Progenitor cell of endocrine pancreas (in vitro differentiated cells): ENCODE measurements around the gene MYL2. TPM values are rescaled to one million over a fixed set of nuclear protein-coding genes. Genes with fewer than 3 reads are reported as not detected.

Experiments used
- DNase-seq: peaks from one replicate; pipeline ENCODE4 v3.0.0; 2021; ENCODE audit warnings: low spot score; ENCODE audit not compliant: unreplicated experiment
- H3K27ac Mint-ChIP-seq: 2 replicates; pipeline ENCODE4 v1.8.0; 2021; ENCODE audit warnings: mild to moderate bottlenecking, moderate library complexity, mixed read lengths
- H3K27me3 Mint-ChIP-seq: 2 replicates; pipeline ENCODE4 v1.8.0; 2021; ENCODE audit warnings: mixed read lengths
- H3K36me3 Mint-ChIP-seq: 2 replicates; pipeline ENCODE4 v1.8.0; 2022; ENCODE audit warnings: mixed read lengths; ENCODE audit not compliant: insufficient read depth
- H3K4me1 Mint-ChIP-seq: 2 replicates; pipeline ENCODE4 v1.8.0; 2021; ENCODE audit warnings: low read depth, mixed read lengths
- H3K4me3 Mint-ChIP-seq: 2 replicates; pipeline ENCODE4 v1.8.0; 2021; ENCODE audit warnings: low read depth, mild to moderate bottlenecking, moderate library complexity, mixed read lengths
- H3K9me3 Mint-ChIP-seq: 2 replicates; pipeline ENCODE4 v1.8.0; 2021; ENCODE audit warnings: low read depth, mixed read lengths
- total RNA-seq: library from RNA; stranded (reverse); gene quantifications from 2 replicates; pipeline ENCODE4 v1.2.1, GENCODE V29; 2021
- TF ChIP-seq, protein P1 (sequence below): fragments of 200-600 bp; sonication (generic); IDR thresholded peaks from one replicate; pipeline ENCODE4 v1.5.0; 2021; ENCODE audit warnings: antibody characterized with exemption, mild to moderate bottlenecking; ENCODE audit not compliant: unreplicated experiment

The MYL2 gene
- total RNA-seq, 1 donor from 2014 or later: not detected

DNA sequence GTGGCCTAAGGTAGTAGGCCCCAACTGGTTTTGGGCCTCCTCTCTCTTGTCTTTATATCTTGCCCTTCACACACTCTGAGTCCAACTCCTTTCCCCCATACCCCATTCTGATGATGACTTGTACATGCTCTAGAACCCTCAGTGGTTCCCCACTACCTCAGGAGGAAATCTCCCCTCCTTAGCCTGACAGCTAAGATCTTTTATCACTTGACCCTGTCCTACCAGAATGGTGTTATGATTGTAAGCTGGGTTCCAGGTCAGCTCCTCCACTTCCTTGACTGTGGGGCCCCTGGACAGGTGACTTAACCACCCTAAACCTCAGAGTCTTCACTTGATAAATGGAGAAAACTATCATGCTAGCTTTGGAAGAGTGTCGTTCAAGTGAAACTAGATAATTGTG is 9.4 kb upstream of the MYL2 start:
- TF ChIP-seq, protein P1, sequence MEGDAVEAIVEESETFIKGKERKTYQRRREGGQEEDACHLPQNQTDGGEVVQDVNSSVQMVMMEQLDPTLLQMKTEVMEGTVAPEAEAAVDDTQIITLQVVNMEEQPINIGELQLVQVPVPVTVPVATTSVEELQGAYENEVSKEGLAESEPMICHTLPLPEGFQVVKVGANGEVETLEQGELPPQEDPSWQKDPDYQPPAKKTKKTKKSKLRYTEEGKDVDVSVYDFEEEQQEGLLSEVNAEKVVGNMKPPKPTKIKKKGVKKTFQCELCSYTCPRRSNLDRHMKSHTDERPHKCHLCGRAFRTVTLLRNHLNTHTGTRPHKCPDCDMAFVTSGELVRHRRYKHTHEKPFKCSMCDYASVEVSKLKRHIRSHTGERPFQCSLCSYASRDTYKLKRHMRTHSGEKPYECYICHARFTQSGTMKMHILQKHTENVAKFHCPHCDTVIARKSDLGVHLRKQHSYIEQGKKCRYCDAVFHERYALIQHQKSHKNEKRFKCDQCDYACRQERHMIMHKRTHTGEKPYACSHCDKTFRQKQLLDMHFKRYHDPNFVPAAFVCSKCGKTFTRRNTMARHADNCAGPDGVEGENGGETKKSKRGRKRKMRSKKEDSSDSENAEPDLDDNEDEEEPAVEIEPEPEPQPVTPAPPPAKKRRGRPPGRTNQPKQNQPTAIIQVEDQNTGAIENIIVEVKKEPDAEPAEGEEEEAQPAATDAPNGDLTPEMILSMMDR: no peak
- Mint-ChIP-seq H3K4me1 (no peaks in the 10 kb centered on the region), H3K27me3 (peaks cover 9% of the 10 kb centered on the region), H3K27ac (no peak overlapping the region), H3K4me3 (no peak overlapping the region), H3K9me3 (no peaks in the 10 kb centered on the region), H3K36me3 (no peaks in the 10 kb centered on the region)
- no peak for DNase-seq

DNA sequence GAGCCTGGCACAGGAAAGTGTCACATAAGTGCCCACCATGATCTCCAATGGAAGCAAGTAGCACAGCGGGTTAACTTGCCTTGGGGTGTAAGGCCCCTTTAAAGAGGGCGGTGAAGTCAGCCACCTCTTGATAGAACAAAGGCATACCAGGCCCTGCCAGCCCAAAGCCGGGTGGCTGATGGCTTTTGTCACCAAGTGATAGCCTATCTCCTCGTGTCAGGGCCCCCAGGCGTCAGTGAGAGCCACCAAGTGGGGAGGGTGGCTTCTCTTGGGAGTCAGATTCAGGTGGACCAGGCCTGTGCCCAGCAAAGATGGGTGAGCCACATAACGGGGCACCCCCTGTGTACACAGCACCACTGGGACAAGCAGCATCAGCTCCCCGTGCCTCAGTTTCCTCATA is 8.3 kb upstream of the MYL2 start:
- no peak overlapping the region for H3K4me3 Mint-ChIP-seq
- H3K4me1 Mint-ChIP-seq: no peaks in the 10 kb centered on the region
- H3K27me3 Mint-ChIP-seq: peaks cover 2% of the 10 kb centered on the region
- no peak for DNase-seq
- H3K27ac Mint-ChIP-seq: no peak overlapping the region
- H3K36me3 Mint-ChIP-seq: no peaks in the 10 kb centered on the region
- TF ChIP-seq, protein P1: no peak
- no peaks in the 10 kb centered on the region for H3K9me3 Mint-ChIP-seq

DNA sequence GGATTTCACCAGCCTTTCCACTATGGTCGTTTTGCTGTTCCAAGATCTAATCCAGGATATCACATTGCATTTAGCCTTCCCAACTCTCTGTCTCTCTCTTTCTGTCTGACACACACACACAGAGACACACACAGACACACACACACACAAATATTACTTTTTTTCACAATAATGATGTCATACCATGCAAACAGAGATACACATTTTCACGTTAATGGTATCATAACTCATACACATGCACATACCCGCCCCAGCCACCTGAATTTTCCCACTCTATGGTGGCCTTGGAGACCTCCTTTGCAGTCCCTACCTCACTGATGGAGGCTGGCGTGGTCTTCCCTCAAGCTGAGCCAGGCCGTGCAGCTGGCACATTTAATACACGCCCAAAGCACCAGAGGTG is 7.2 kb upstream of the MYL2 start:
- TF ChIP-seq, protein P1: no peak
- no peak for DNase-seq

DNA sequence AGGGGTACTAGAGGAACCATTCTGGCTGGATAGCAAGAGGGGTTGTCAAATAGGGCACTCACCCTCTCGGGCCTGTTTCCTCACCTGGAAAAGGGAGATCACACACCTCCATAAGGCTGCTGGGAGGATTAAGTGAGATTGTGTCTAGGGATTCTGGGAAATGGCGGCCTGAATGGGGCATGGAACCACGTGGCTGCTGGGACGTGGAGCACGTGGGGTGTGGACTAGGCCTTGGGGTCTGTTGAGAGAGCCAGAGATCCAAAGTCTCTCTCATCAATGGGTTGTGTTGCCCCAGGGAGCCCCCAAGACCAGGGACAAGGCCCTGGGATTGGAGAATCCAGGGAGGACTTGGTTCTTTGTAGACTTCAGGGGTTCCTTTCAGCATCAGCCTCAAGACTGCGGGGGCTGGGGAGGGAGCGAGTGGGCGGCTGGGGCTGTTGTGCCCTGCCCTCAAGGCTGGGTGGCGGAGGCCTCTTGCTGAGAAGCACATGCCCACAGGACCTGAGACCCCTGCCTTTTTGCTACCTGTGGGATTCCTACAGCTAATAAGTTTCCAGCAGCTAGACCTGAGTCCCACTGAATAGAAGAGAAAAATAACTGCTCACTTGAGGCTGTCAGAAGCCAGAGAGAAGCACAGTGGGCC is 3.4 kb upstream of the MYL2 start:
- Mint-ChIP-seq H3K4me3 (no peak overlapping the region), H3K27me3 (peaks cover 6% of the 10 kb centered on the region), H3K36me3 (no peaks in the 10 kb centered on the region), H3K4me1 (peaks cover 7% of the 10 kb centered on the region), H3K9me3 (no peaks in the 10 kb centered on the region), H3K27ac (no peak overlapping the region)
- DNase-seq: no peak
- TF ChIP-seq, protein P1: no peak

More for the DNA sequence above, 7.2 kb upstream of the MYL2 start:
- Mint-ChIP-seq H3K27ac (no peak overlapping the region), H3K27me3 (peaks cover 3% of the 10 kb centered on the region), H3K4me1 (no peaks in the 10 kb centered on the region), H3K9me3 (no peaks in the 10 kb centered on the region), H3K36me3 (no peaks in the 10 kb centered on the region), H3K4me3 (no peak overlapping the region)

DNA sequence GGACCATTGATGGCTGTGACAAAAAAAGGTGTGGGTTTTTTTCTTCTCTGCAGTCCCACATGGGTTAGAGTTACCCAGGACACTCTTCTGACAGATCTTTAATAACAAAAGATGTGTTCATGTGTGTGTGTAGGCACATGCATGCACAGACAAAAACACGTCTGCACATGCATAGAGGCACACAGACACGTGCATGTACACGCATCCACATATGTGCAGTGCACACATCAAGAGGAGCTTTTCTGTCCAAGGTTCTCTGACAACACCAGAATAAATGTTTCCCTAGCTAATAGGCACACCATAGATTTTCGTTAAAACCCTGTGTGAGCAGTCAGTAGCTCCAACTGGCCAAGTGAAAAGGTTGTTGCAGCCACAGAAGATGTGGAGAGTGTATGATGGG is 2.8 kb upstream of the MYL2 start:
- Mint-ChIP-seq H3K36me3 (no peaks in the 10 kb centered on the region), H3K27me3 (peaks cover 7% of the 10 kb centered on the region), H3K4me3 (no peak overlapping the region), H3K4me1 (peaks cover 7% of the 10 kb centered on the region), H3K9me3 (no peaks in the 10 kb centered on the region), H3K27ac (no peak overlapping the region)
- TF ChIP-seq, protein P1: no peak
- DNase-seq: no peak
